ENCODE data around the gene SLC13A1.
A peak's percentile ranks its signal among the peaks of the same experiment; 100 is the strongest.

Gene SLC13A1

GRCh38 chr7:123070702-123071286, 129.0 kb downstream of the SLC13A1 start:
- peak; percentile 47 for TF ChIP-seq CTCF (conservative IDR thresholded peaks at IDR 0.05; ENCODE audit: low read depth)
- CTCF ChIA-PET = no interaction called here
- POLR2A ChIA-PET (ENCODE audit: low non-redundant PET) = no interaction called here
- no peak for DNase-seq (ENCODE audit: low spot score)
- H3K27ac ChIP-seq = no peak overlapping the region

- ChIA-PET POLR2A (ENCODE audit: low non-redundant PET) (no interaction called here), CTCF (no interaction called here)
- H3K27ac ChIP-seq = no peak overlapping the region
- no peak for DNase-seq (ENCODE audit: low spot score)
- no peak for TF ChIP-seq CTCF (conservative IDR thresholded peaks at IDR 0.05; ENCODE audit: low read depth)
Observed at GRCh38 chr7:123067814-123068213, 132.0 kb downstream of the SLC13A1 start.

All from RWPE1 (cell line).